ENCODE results near the gene TEX14. TPM values are rescaled to one million over a fixed set of nuclear protein-coding genes. Genes with fewer than 3 reads are reported as not detected.
"Not testable (repeated sequence)": the region's sequence is repeated elsewhere in the genome, so short reads cannot be mapped to it uniquely, and the experiment has no call there.

Gene TEX14
- total and polyA plus RNA-seq, 11 donors: 0.04 to 0.36 (median 0.10) TPM; not detected in 3

DNA sequence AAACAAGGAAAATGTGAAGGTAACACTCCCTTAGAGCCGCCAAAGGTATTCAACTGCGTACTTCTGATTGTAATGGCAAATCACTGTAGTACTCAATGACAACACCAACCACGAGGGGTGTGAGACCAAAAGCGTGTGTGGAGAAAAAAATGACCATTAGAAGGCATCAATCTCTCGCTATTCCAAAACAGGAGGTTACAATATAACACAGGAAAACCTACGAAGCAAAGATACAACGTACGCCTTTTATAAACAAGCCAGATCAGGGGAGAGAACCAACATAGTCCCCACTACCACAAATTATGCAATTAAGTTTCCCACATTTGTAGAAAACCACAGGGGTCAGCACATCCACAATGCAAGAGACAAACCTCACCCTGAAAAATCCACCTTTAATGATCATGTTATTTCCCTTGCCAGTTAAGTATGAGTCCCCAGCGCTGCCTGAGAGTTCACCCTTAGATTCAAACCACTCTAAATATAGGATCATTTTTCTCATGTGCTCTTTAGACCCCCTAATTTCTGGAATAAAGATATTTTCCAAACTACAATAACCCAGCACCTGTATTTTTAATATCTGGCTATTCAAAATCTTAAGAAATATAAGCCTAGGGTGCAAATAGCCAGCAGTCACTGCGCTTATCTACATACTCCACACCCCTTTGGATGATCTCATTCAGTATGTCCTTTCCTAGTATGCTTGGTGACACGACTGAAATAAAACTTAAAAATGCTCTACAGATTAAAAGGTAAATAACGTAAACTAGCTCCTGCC, 12.4 kb downstream of the TEX14 start:
- H3K4me1 ChIP-seq: no peaks in the 10 kb centered on the region
- intact Hi-C loops (cut with DNase I): loop anchor here in 1 of 10 donors (10.0 kb wide), 1 partner anchor 145 kb away; no protein-coding TSS in a partner anchor
- H3K4me3 ChIP-seq: peak overlapping the region in 4 of 12 donors; percentile 10 to 26 (median 20)
- no peaks in the 10 kb centered on the region for H3K27me3 ChIP-seq
- peak overlapping the region in 3 of 12 donors; percentile 4 to 49 (median 4) for H3K27ac ChIP-seq
- no peak for TF ChIP-seq POLR2A (IDR thresholded peaks at IDR 0.05)
- TF ChIP-seq, protein P1, sequence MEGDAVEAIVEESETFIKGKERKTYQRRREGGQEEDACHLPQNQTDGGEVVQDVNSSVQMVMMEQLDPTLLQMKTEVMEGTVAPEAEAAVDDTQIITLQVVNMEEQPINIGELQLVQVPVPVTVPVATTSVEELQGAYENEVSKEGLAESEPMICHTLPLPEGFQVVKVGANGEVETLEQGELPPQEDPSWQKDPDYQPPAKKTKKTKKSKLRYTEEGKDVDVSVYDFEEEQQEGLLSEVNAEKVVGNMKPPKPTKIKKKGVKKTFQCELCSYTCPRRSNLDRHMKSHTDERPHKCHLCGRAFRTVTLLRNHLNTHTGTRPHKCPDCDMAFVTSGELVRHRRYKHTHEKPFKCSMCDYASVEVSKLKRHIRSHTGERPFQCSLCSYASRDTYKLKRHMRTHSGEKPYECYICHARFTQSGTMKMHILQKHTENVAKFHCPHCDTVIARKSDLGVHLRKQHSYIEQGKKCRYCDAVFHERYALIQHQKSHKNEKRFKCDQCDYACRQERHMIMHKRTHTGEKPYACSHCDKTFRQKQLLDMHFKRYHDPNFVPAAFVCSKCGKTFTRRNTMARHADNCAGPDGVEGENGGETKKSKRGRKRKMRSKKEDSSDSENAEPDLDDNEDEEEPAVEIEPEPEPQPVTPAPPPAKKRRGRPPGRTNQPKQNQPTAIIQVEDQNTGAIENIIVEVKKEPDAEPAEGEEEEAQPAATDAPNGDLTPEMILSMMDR (IDR thresholded peaks at IDR 0.05): no peak
- no peaks in the 10 kb centered on the region for H3K9me3 ChIP-seq
- peak in 3 of 4 donors; percentile 62 to 76 (median 75) for ATAC-seq
- WGBS, 4 donors: 45 to 51% (median 50%) methylated on average over 12 of the region's 12 CpGs
- DNase-seq: no peak
- H3K36me3 ChIP-seq: no peaks in the 10 kb centered on the region

DNA sequence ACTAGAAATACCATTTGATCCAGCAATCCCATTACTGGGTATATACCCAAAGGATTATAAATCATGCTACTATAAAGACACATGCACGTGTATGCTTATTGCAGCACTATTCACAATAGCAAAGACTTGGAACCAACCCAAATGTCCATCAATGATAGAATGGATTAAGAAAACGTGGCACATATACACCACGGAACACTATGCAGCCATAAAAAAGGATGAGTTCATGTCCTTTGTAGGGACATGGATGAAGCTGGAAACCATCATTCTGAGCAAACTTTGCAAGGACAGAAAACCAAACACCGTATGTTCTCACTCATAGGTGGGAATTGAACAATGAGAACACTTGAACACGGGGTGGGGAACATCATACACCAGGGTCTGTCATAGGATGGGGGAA, 13.6 kb downstream of the TEX14 start:
- WGBS, 4 donors: 86 to 93% (median 91%) methylated on average over 5 of the region's 5 CpGs
- H3K4me1 ChIP-seq, H3K4me3 ChIP-seq: not testable (repeated sequence)

DNA sequence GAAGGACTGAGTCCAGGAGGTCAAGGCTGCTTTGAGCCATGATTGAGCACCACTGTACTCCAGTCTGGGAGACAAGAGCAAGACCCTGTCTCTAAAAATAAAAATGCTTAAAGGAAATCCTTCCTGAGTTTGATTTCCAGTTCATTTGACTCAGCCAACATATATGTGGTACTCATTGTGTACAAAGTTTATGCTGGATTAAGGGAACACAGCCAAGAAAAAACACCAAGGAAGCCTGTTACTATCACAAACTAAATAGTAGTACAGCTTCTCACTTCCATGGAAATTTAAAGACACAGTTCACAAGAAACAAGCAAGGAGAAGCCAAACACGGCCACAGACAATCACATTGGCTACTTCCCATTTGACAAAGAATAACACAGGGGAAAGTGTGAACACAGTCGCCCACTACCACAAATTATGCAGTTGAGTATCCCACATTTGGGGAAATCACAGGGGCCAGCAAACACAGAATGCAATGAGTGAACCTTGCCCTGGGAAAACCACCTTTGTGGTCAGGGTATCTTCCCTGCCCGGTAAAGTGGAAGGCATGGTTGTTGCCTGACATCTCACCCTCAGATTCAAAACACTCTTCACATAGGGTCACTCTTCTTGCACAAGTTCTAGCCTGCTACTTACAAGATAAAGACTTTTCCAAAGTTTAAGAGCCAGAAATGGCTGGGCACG, 14.5 kb downstream of the TEX14 start:
- no peak for ATAC-seq
- WGBS, 4 donors: 71 to 73% (median 72%) methylated on average over 4 of the region's 4 CpGs
- H3K4me3 ChIP-seq: no peak overlapping the region

More for the DNA sequence above, 13.6 kb downstream of the TEX14 start:
- H3K36me3 ChIP-seq; H3K27ac ChIP-seq; DNase-seq; H3K27me3 ChIP-seq; intact Hi-C loops (cut with DNase I); ATAC-seq; H3K9me3 ChIP-seq: not testable (repeated sequence)

DNA sequence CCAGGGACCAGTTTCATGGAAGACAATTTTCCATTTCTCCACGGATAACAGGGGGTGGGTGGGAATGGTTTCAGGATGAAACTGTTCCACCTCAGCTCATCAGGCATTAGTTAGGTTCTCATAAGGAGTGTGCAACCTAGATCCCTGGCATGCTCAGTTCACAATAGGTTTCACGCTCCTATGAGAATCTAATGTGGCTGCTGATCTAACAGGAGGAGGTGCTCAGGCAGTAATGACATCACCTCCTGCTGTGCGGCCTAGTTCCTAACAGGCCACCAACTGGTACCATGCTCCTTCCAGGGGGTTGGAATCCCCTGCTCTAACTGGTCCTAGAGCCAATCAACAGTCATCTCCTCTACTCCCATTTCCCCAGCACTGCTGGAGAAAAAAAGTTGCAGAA, 19.9 kb downstream of the TEX14 start:
- Histone ChIP-seq H3K36me3 (no peaks in the 10 kb centered on the region), H3K9me3 (no peaks in the 10 kb centered on the region), H3K4me3 (no peak overlapping the region), H3K4me1 (peaks cover 0 to 3% (median 0%) of the 10 kb centered on the region in 12 donors), H3K27ac (no peak overlapping the region), H3K27me3 (no peaks in the 10 kb centered on the region)
- DNase-seq (no peak), ATAC-seq (no peak)
- no peak for TF ChIP-seq POLR2A (IDR thresholded peaks at IDR 0.05)
- TF ChIP-seq, protein P1 (IDR thresholded peaks at IDR 0.05): no peak
- WGBS, 4 donors: 80 to 89% (median 85%) methylated on average over 3 of the region's 3 CpGs
- intact Hi-C loops (cut with DNase I): no loop called here

More for the DNA sequence above, 14.5 kb downstream of the TEX14 start:
- no peak overlapping the region for H3K27ac ChIP-seq
- no peaks in the 10 kb centered on the region for H3K4me1 ChIP-seq
- H3K9me3 ChIP-seq: no peaks in the 10 kb centered on the region
- no peak for DNase-seq
- H3K36me3 ChIP-seq: no peaks in the 10 kb centered on the region
- TF ChIP-seq, protein P1 (IDR thresholded peaks at IDR 0.05): no peak
- TF ChIP-seq POLR2A (IDR thresholded peaks at IDR 0.05): no peak
- no peaks in the 10 kb centered on the region for H3K27me3 ChIP-seq
- intact Hi-C loops (cut with DNase I): no loop called here

All from heart left ventricle (tissue), 16 donors.